ENCODE results near the gene NKD1.

Gene NKD1

GRCh38 chr16:50587543-50587942 lies 39.3 kb downstream of the NKD1 start:
- no peak for DNase-seq
- WGBS (ENCODE audit: insufficient coverage) = 100% methylated on average over 2 of the region's 2 CpGs
- POLR2A ChIA-PET = no interaction called here

GRCh38 chr16:50588276-50588675 lies 40.1 kb downstream of the NKD1 start:
- ChIA-PET CTCF (interaction anchor here (1.3 kb wide), 1 partner anchor 83 kb away, joined by 3 read pairs; no protein-coding TSS in a partner anchor), POLR2A (no interaction called here)
- no peak overlapping the region for H3K27ac ChIP-seq (ENCODE audit: insufficient read depth in 1 of 2, low read depth in 1 of 2, low read length in 2 of 2, poor library complexity in 1 of 2, severe bottlenecking in 2 of 2)
- peaks cover 0 to 20% (median 19%) of the 10 kb centered on the region in 4 experiments for H3K4me1 ChIP-seq (ENCODE audit: control extremely low read depth in 1 of 4, control insufficient read depth in 4 of 4, insufficient read depth in 4 of 4, low read length in 3 of 4)
- no peaks in the 10 kb centered on the region for H3K27me3 ChIP-seq (replicated peaks in 2 of 5; ENCODE audit: control insufficient read depth in 4 of 5, insufficient read depth in 5 of 5, low read length in 4 of 5)
- H3K9me3 ChIP-seq (ENCODE audit: control extremely low read depth in 1 of 5, control insufficient read depth in 4 of 5, insufficient read depth in 2 of 5, low read depth in 1 of 5, low read length in 4 of 5) = peaks cover 0 to 3% (median 0%) of the 10 kb centered on the region in 5 experiments
- 100% methylated on average over 1 of the region's 2 CpGs for WGBS (ENCODE audit: insufficient coverage)
- no peaks in the 10 kb centered on the region for H3K36me3 ChIP-seq (ENCODE audit: control insufficient read depth in 4 of 4, insufficient read depth in 4 of 4, low read length in 3 of 4)
- H3K4me3 ChIP-seq (ENCODE audit: control insufficient read depth in 1 of 7, extremely low read depth in 1 of 7, insufficient read depth in 4 of 7, low read depth in 2 of 7, low read length in 6 of 7) = no peak overlapping the region
- DNase-seq = no peak

More at GRCh38 chr16:50587543-50587942, 39.3 kb downstream of the NKD1 start:
- Histone ChIP-seq H3K4me3 (ENCODE audit: control insufficient read depth in 1 of 7, extremely low read depth in 1 of 7, insufficient read depth in 4 of 7, low read depth in 2 of 7, low read length in 6 of 7) (no peak overlapping the region), H3K9me3 (ENCODE audit: control extremely low read depth in 1 of 5, control insufficient read depth in 4 of 5, insufficient read depth in 2 of 5, low read depth in 1 of 5, low read length in 4 of 5) (peaks cover 0 to 3% (median 0%) of the 10 kb centered on the region in 5 experiments), H3K27ac (ENCODE audit: insufficient read depth in 1 of 2, low read depth in 1 of 2, low read length in 2 of 2, poor library complexity in 1 of 2, severe bottlenecking in 2 of 2) (no peak overlapping the region), H3K27me3 (replicated peaks in 2 of 5; ENCODE audit: control insufficient read depth in 4 of 5, insufficient read depth in 5 of 5, low read length in 4 of 5) (no peaks in the 10 kb centered on the region), H3K4me1 (ENCODE audit: control extremely low read depth in 1 of 4, control insufficient read depth in 4 of 4, insufficient read depth in 4 of 4, low read length in 3 of 4) (peaks cover 0 to 20% (median 18%) of the 10 kb centered on the region in 4 experiments), H3K36me3 (ENCODE audit: control insufficient read depth in 4 of 4, insufficient read depth in 4 of 4, low read length in 3 of 4) (no peaks in the 10 kb centered on the region)
- CTCF ChIA-PET = no interaction called here

GRCh38 chr16:50591209-50591608 lies 43.0 kb downstream of the NKD1 start:
- no peak overlapping the region for H3K4me3 ChIP-seq (ENCODE audit: control insufficient read depth in 1 of 7, extremely low read depth in 1 of 7, insufficient read depth in 4 of 7, low read depth in 2 of 7, low read length in 6 of 7)
- H3K27ac ChIP-seq (ENCODE audit: insufficient read depth in 1 of 2, low read depth in 1 of 2, low read length in 2 of 2, poor library complexity in 1 of 2, severe bottlenecking in 2 of 2) = no peak overlapping the region
- POLR2A ChIA-PET = no interaction called here
- H3K36me3 ChIP-seq (ENCODE audit: control insufficient read depth in 4 of 4, insufficient read depth in 4 of 4, low read length in 3 of 4) = no peaks in the 10 kb centered on the region
- 96% methylated on average over 4 of the region's 6 CpGs for WGBS (ENCODE audit: insufficient coverage)
- no peak for DNase-seq
- CTCF ChIA-PET = interaction anchor here (1.0 to 1.2 kb wide), 2 partner anchors 10 to 37 kb away, joined by 3 read pairs; no protein-coding TSS in a partner anchor
- no peaks in the 10 kb centered on the region for H3K27me3 ChIP-seq (replicated peaks in 2 of 5; ENCODE audit: control insufficient read depth in 4 of 5, insufficient read depth in 5 of 5, low read length in 4 of 5)
- H3K9me3 ChIP-seq (ENCODE audit: control extremely low read depth in 1 of 5, control insufficient read depth in 4 of 5, insufficient read depth in 2 of 5, low read depth in 1 of 5, low read length in 4 of 5) = peaks cover 0 to 3% (median 0%) of the 10 kb centered on the region in 5 experiments
- peaks cover 0 to 19% (median 16%) of the 10 kb centered on the region in 4 experiments for H3K4me1 ChIP-seq (ENCODE audit: control extremely low read depth in 1 of 4, control insufficient read depth in 4 of 4, insufficient read depth in 4 of 4, low read length in 3 of 4)

- ChIA-PET POLR2A (interaction anchor here (1.2 kb wide), 1 partner anchor 15 kb away, joined by 3 read pairs; no protein-coding TSS in a partner anchor), CTCF (interaction anchor here (1.0 to 1.2 kb wide), 2 partner anchors 9 to 36 kb away, joined by 3 read pairs; no protein-coding TSS in a partner anchor)
- WGBS (ENCODE audit: insufficient coverage) = 71% methylated on average over 18 of the region's 24 CpGs
- no peaks in the 10 kb centered on the region for H3K27me3 ChIP-seq (replicated peaks in 2 of 5; ENCODE audit: control insufficient read depth in 4 of 5, insufficient read depth in 5 of 5, low read length in 4 of 5)
- H3K9me3 ChIP-seq (ENCODE audit: control extremely low read depth in 1 of 5, control insufficient read depth in 4 of 5, insufficient read depth in 2 of 5, low read depth in 1 of 5, low read length in 4 of 5) = peaks cover 0 to 3% (median 0%) of the 10 kb centered on the region in 5 experiments
- DNase-seq = peak in 2 of 3 donors; percentile 31 to 41
- peaks cover 0 to 19% (median 16%) of the 10 kb centered on the region in 4 experiments for H3K4me1 ChIP-seq (ENCODE audit: control extremely low read depth in 1 of 4, control insufficient read depth in 4 of 4, insufficient read depth in 4 of 4, low read length in 3 of 4)
- H3K4me3 ChIP-seq (ENCODE audit: control insufficient read depth in 1 of 7, extremely low read depth in 1 of 7, insufficient read depth in 4 of 7, low read depth in 2 of 7, low read length in 6 of 7) = no peak overlapping the region
- H3K27ac ChIP-seq (ENCODE audit: insufficient read depth in 1 of 2, low read depth in 1 of 2, low read length in 2 of 2, poor library complexity in 1 of 2, severe bottlenecking in 2 of 2) = no peak overlapping the region
- H3K36me3 ChIP-seq (ENCODE audit: control insufficient read depth in 4 of 4, insufficient read depth in 4 of 4, low read length in 3 of 4) = no peaks in the 10 kb centered on the region
These were observed 43.9 kb downstream of the NKD1 start for GRCh38 chr16:50591800-50592771.

- Histone ChIP-seq H3K9me3 (ENCODE audit: control extremely low read depth in 1 of 5, control insufficient read depth in 4 of 5, insufficient read depth in 2 of 5, low read depth in 1 of 5, low read length in 4 of 5) (no peaks in the 10 kb centered on the region), H3K36me3 (ENCODE audit: control insufficient read depth in 4 of 4, insufficient read depth in 4 of 4, low read length in 3 of 4) (no peaks in the 10 kb centered on the region), H3K4me1 (ENCODE audit: control extremely low read depth in 1 of 4, control insufficient read depth in 4 of 4, insufficient read depth in 4 of 4, low read length in 3 of 4) (peaks cover 0 to 19% (median 16%) of the 10 kb centered on the region in 4 experiments), H3K27ac (ENCODE audit: insufficient read depth in 1 of 2, low read depth in 1 of 2, low read length in 2 of 2, poor library complexity in 1 of 2, severe bottlenecking in 2 of 2) (no peak overlapping the region), H3K27me3 (replicated peaks in 2 of 5; ENCODE audit: control insufficient read depth in 4 of 5, insufficient read depth in 5 of 5, low read length in 4 of 5) (no peaks in the 10 kb centered on the region), H3K4me3 (ENCODE audit: control insufficient read depth in 1 of 7, extremely low read depth in 1 of 7, insufficient read depth in 4 of 7, low read depth in 2 of 7, low read length in 6 of 7) (no peak overlapping the region)
- 96% methylated on average over 6 of the region's 7 CpGs for WGBS (ENCODE audit: insufficient coverage)
- POLR2A ChIA-PET = interaction anchor here (1.2 kb wide), 1 partner anchor 14 kb away, joined by 3 read pairs; no protein-coding TSS in a partner anchor
- CTCF ChIA-PET = interaction anchor here (0.7 to 2.0 kb wide), 5 partner anchors 10 to 72 kb away, joined by 3 to 5 read pairs (median 3); no protein-coding TSS in a partner anchor
- no peak for DNase-seq
These were observed 44.8 kb downstream of the NKD1 start for GRCh38 chr16:50592996-50593395.

- DNase-seq = no peak
- Histone ChIP-seq H3K4me1 (ENCODE audit: control extremely low read depth in 1 of 4, control insufficient read depth in 4 of 4, insufficient read depth in 4 of 4, low read length in 3 of 4) (peaks cover 0 to 19% (median 14%) of the 10 kb centered on the region in 4 experiments), H3K27ac (ENCODE audit: insufficient read depth in 1 of 2, low read depth in 1 of 2, low read length in 2 of 2, poor library complexity in 1 of 2, severe bottlenecking in 2 of 2) (no peak overlapping the region), H3K4me3 (ENCODE audit: control insufficient read depth in 1 of 7, extremely low read depth in 1 of 7, insufficient read depth in 4 of 7, low read depth in 2 of 7, low read length in 6 of 7) (no peak overlapping the region), H3K9me3 (ENCODE audit: control extremely low read depth in 1 of 5, control insufficient read depth in 4 of 5, insufficient read depth in 2 of 5, low read depth in 1 of 5, low read length in 4 of 5) (no peaks in the 10 kb centered on the region), H3K36me3 (ENCODE audit: control insufficient read depth in 4 of 4, insufficient read depth in 4 of 4, low read length in 3 of 4) (no peaks in the 10 kb centered on the region), H3K27me3 (replicated peaks in 2 of 5; ENCODE audit: control insufficient read depth in 4 of 5, insufficient read depth in 5 of 5, low read length in 4 of 5) (no peaks in the 10 kb centered on the region)
- no CpG with 5 or more reads among the region's 9 CpGs for WGBS (ENCODE audit: insufficient coverage)
- CTCF ChIA-PET = interaction anchor here (0.7 to 2.0 kb wide), 5 partner anchors 10 to 72 kb away, joined by 3 to 5 read pairs (median 3); no protein-coding TSS in a partner anchor
- POLR2A ChIA-PET = interaction anchor here (1.2 kb wide), 1 partner anchor 14 kb away, joined by 3 read pairs; no protein-coding TSS in a partner anchor
These were observed 45.4 kb downstream of the NKD1 start for GRCh38 chr16:50593410-50594150.

All from common myeloid progenitor, CD34-positive (primary cell).